ENCODE results near the gene DSC2. TPM values are rescaled to one million over a fixed set of nuclear protein-coding genes. Genes with fewer than 3 reads are reported as not detected.

Gene DSC2
- total and polyA plus RNA-seq, 12 donors, result 5.1 to 31.4 (median 26.0) TPM

GRCh38 chr18:31048216-31048615 lies 54.0 kb downstream of the DSC2 start:
- 46 to 57% methylated on average over 2 of the region's 2 CpGs for WGBS, 2 donors
- ATAC-seq (no peak), DNase-seq (no peak)
- Histone ChIP-seq H3K4me3 (no peak overlapping the region), H3K9me3 (no peaks in the 10 kb centered on the region), H3K27me3 (peaks cover 0 to 28% (median 18%) of the 10 kb centered on the region in 7 donors), H3K4me1 (no peaks in the 10 kb centered on the region), H3K36me3 (no peaks in the 10 kb centered on the region), H3K27ac (no peak overlapping the region)
- intact Hi-C loops (cut with DNase I), result no loop called here
- TF ChIP-seq CTCF (IDR thresholded peaks at IDR 0.05), result no peak

- no peak overlapping the region for H3K27ac ChIP-seq
- intact Hi-C loops (cut with DNase I), result no loop called here
- H3K27me3 ChIP-seq, result peaks cover 11 to 41% (median 30%) of the 10 kb centered on the region in 7 donors
- H3K9me3 ChIP-seq, result no peaks in the 10 kb centered on the region
- no peak for TF ChIP-seq CTCF (IDR thresholded peaks at IDR 0.05)
- no peak for ATAC-seq
- no peak for DNase-seq
- H3K4me1 ChIP-seq, result peaks cover 0 to 12% (median 10%) of the 10 kb centered on the region in 9 donors
- no peaks in the 10 kb centered on the region for H3K36me3 ChIP-seq
- H3K4me3 ChIP-seq, result no peak overlapping the region
Observed at GRCh38 chr18:31046916-31047315, 55.3 kb downstream of the DSC2 start.

- no peak for TF ChIP-seq CTCF (IDR thresholded peaks at IDR 0.05)
- Histone ChIP-seq H3K9me3 (no peaks in the 10 kb centered on the region), H3K27ac (no peak overlapping the region), H3K36me3 (no peaks in the 10 kb centered on the region), H3K4me3 (no peak overlapping the region), H3K4me1 (peaks cover 0 to 25% (median 17%) of the 10 kb centered on the region in 9 donors), H3K27me3 (peaks cover 18 to 54% (median 43%) of the 10 kb centered on the region in 7 donors)
- WGBS, 2 donors, result 91 to 94% methylated on average over 6 of the region's 6 CpGs
- no peak for ATAC-seq
- intact Hi-C loops (cut with DNase I), result no loop called here
- no peak for DNase-seq
Observed at GRCh38 chr18:31045599-31045998, 56.6 kb downstream of the DSC2 start.

GRCh38 chr18:31044926-31045325 lies 57.3 kb downstream of the DSC2 start:
- no peak for TF ChIP-seq CTCF (IDR thresholded peaks at IDR 0.05)
- no peak for DNase-seq
- no peaks in the 10 kb centered on the region for H3K36me3 ChIP-seq
- peaks cover 0 to 27% (median 17%) of the 10 kb centered on the region in 9 donors for H3K4me1 ChIP-seq
- H3K4me3 ChIP-seq, result no peak overlapping the region
- peaks cover 18 to 61% (median 50%) of the 10 kb centered on the region in 7 donors for H3K27me3 ChIP-seq
- ATAC-seq, result no peak
- H3K27ac ChIP-seq, result no peak overlapping the region
- WGBS, 2 donors, result 58 to 63% methylated on average over 3 of the region's 3 CpGs
- intact Hi-C loops (cut with DNase I), result no loop called here
- no peaks in the 10 kb centered on the region for H3K9me3 ChIP-seq
